Loucy (cell line): ENCODE measurements around the gene HIP1.
"Not testable (repeated sequence)": the region's sequence is repeated elsewhere in the genome, so short reads cannot be mapped to it uniquely, and the experiment has no call there.

Experiments
- CTCF ChIP-seq: fragments of 200-600 bp; sonication (generic); conservative IDR thresholded peaks from 2 replicates; pipeline ENCODE4 v1.5.1; 2014; ENCODE audit warnings: mild to moderate bottlenecking, antibody characterized with exemption, low read length
- EZH2phosphoT487 ChIP-seq: fragments of 200-600 bp; IDR thresholded peaks from 2 replicates; pipeline ENCODE4 v1.6.1; 2018; ENCODE audit warnings: antibody characterized with exemption, mild to moderate bottlenecking, moderate library complexity, borderline replicate concordance

- not testable (repeated sequence) for TF ChIP-seq CTCF, EZH2phosphoT487
These were observed 21.0 kb downstream of the HIP1 start for GRCh38 chr7:75717746-75718145.
